DND-41 (cell line): ENCODE data around the gene SLC2A9.

Experiments used
- CTCF ChIP-seq: IDR thresholded peaks from 2 replicates; pipeline ENCODE4 v1.5.1; 2012; ENCODE audit warnings: borderline replicate concordance, low read length, moderate library complexity, mild to moderate bottlenecking; ENCODE audit not compliant: poor library complexity, severe bottlenecking; ENCODE audit errors: extremely low read depth
- EZH2 ChIP-seq: IDR thresholded peaks from 3 replicates; pipeline ENCODE4 v1.6.1; 2012; ENCODE audit warnings: borderline replicate concordance, low read depth, mild to moderate bottlenecking, moderate library complexity, low read length, inconsistent platforms; ENCODE audit not compliant: severe bottlenecking

- TF ChIP-seq EZH2 (no peak), CTCF (no peak)
Observed at GRCh38 chr4:10028910-10029309, 7.6 kb upstream of the SLC2A9 start.
